Activated gamma-delta T cell treated with anti-CD3 and anti-CD28 coated beads, Interleukin-2, amount 50 U/mL, for 16 hours (primary cell): ENCODE measurements around the gene BCL2A1.
"Not testable (repeated sequence)": the region's sequence is repeated elsewhere in the genome, so short reads cannot be mapped to it uniquely, and the experiment has no call there.

Experiments used
- DNase-seq: peaks from one replicate; pipeline ENCODE4 v3.0.0-alpha.2; 2020; ENCODE audit warnings: low read depth

The BCL2A1 gene

DNA sequence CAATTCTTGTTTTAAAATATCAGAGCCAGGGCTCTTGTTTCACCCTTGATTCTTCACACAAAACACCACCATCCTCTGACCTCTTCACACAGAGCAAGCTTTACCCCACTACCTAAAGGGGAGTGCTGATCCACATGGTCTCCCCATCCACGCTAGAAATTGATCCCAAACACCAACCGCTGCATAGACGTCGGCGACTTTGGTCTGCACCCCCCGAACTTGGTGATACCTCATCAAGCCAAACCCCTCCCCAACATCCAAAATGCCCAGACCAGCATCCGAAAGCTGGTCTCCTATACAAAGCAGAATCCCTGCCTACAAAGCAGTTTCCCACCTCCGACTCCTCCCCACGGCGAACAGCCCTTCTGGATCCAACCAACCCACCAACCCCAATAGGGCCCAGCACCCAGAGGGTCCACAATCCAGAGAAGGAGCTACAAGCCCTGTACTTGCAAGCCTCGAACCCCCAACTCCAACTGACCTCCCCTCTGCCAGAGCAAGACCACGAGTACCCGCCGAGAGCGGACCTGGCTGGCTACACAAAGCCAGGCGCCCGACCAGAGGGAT, 48.4 kb downstream of the BCL2A1 start:
- no peak for DNase-seq

DNA sequence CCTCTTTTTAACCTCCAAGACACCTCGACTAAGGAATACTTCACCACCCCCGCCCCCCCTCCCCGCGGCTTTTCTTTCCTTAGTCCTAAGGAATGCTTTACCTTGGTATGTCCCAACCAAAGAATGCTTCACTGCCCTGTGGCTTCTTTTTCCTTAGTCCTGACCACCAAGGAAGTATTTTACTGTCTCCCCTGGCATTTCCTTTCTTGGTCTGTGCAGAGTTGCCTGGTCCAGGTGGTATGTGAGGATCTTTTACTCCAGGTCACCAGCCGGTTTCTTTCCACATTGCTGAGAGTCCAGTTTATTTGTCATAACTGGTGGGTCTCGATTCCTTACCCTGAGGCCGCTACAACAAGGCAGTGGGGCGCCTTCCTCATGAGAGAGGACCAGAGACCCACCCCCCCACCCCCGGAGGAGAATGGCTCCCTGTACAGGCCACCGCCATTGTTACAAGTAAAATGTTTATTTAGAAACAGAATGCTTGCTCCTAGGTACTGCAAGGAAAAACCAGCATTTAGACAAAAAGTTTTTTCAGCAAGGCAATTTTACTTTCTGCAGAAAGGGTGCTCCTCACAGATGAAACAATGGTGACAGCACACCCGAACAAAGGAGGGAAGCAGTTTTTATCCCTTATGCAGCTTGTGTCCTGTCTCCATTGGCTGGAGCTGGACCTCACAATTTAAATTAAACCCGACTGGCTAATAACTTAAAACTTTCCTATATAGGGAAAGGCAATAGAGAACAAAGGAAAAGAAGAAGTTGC, 51.1 kb downstream of the BCL2A1 start:
- DNase-seq: no peak

DNA sequence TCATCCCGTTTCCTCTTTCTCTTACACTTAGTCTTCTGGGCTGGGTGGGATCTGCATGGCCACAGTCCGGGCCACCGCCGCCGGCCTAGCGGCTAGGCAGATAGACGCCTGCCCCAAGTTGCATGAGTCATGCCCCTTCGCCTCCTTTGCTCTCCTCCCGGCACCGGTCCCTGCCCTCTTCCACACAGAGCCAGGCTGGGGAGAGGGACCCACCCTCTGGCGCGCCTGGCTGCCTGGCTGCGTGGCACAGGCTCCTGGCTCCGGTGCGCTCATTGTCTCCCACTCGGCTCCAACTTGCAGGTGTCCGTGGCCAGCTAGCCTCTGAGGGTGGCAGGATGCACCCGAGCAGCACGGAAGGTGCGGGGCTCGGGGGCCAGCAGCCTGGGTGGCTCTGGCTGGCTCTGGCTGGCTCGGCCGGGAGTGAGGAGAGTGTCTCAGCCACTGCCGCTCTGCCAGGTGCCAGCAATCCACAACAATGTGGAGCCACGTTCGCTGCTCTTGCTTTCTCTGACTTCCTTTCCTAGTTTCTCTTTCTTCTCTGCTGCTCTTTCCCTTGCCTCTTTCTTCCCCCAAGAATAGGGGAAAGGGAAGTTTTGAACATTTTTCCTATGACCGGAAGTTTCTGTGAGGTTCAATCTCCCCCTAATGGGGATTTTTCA, 51.8 kb downstream of the BCL2A1 start:
- DNase-seq: no peak

DNA sequence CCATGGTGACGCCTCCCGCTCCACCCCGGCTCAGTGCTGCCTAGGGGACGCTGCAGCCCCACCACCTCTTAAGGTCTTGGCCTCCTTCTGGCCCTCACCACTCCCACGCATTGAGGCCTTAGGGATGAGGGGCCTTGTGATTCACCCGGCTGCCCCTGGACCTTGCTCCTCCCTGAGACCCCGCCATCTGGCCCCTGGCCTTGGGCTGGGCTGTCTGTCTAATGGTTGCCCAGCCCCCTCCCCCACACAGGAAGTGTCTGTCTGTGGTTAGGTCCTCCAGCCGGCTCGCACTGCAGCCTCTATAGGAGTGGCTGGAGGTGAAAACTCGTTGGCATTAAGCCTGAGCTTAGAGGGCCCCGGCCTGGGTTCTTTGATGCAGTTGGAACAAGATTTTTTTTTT, 52.7 kb downstream of the BCL2A1 start:
- DNase-seq: no peak

DNA sequence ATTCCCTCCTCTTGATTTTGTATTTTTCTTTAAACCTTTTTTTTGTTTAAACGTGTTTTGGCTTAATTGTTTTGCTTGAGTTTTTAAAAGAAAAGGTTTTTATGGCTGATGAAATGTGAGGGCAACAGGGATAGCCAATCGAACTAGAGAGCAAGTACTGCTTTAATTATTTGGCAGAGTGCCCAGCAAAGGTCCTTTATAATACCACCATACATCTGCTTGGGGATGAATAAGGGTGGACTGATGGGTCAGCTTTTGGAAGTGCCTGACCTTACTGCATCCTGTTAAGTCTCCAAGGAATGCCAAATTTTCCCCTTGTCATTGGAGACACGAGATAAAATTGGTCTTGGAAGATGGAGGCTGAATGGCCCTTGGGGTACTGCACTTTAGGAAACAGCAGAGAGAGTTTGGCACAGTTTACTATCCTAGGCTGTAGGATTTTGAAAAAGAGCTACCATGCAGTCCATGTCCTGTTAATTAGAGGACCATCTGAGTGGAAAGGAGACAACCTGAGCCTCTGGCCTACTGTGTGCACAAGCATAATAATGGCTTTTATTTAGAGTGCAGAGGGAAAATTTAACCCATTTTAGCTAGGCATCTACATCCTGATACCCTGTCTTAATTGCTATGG, 54.4 kb downstream of the BCL2A1 start:
- DNase-seq: no peak

DNA sequence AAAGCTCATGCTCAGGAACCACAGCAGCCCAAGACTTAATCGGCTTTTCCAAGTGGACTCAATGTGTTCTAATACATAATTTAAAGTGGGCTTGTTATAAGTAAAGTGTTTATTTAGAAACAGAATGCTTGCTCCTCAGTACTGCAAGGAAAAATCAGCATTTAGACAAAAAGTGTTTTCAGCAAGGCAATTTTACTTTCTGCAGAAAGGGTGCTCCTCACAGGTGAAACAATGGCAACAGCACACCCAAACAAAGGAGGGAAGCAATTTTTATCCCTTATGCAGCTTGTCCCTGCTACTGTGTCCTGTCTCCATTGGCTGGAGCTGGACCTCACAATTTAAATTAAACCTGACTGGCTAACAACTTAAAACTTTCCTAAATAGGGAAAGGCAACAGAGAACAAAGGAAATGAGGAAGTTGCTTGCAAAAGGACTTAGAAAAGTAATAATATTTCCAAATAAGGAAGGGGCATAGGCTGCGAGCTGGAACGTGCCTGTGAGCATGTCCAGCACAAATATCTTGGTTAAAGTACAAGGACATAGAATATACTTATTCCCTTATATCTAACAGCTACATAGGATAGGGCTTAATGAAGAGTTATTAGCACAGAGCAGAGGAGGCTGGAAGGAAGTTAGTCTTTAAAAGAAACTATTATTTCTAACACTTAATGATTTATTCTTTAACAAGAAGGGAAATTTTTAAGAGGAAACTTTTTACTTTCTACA, 55.1 kb downstream of the BCL2A1 start:
- DNase-seq: not testable (repeated sequence)

DNA sequence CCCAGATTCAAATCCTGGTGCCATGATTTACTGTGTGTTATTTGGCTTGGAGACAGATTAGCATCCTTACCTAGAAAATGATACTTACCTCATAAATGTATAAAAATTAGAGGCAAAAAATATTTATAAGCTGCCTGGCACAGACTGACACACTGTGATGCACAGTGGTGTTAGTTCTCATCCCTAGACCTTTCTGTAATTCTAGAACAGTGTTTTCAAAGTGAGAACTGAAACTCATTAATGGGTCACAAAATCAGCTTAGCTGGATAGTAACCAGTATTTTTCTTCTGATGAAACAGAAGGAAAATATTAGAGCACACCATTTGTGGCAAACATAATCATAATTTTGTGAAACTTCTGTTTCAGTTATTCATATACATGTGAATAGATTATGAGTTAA, 56.3 kb downstream of the BCL2A1 start:
- no peak for DNase-seq
